ENCODE data around the gene NEO1. TPM values are rescaled to one million over a fixed set of nuclear protein-coding genes. Genes with fewer than 3 reads are reported as not detected.

The NEO1 gene
- total RNA-seq, 1 donor from 2014 or later = 2.3 TPM

- CTCF ChIA-PET = no interaction called here
- DNase-seq (no peak), ATAC-seq (ENCODE audit: low read depth) (no peak)
- Mint-ChIP-seq H3K4me1 (no peaks in the 10 kb centered on the region), H3K9me3 (no peaks in the 10 kb centered on the region), H3K27ac (no peak overlapping the region), H3K36me3 (ENCODE audit: low read depth) (no peaks in the 10 kb centered on the region), H3K4me3 (no peak overlapping the region), H3K27me3 (peaks cover 20% of the 10 kb centered on the region)
- intact Hi-C loops (cut with micrococcal nuclease) = no loop called here
- no peak for TF ChIP-seq CTCF (IDR thresholded peaks at IDR 0.05)
- POLR2A ChIA-PET = no interaction called here
These were observed 34.3 kb upstream of the NEO1 start for GRCh38 chr15:73017987-73018386.

GRCh38 chr15:73019154-73019553, 33.1 kb upstream of the NEO1 start:
- no peak for ATAC-seq (ENCODE audit: low read depth)
- Mint-ChIP-seq H3K4me1 (no peaks in the 10 kb centered on the region), H3K36me3 (ENCODE audit: low read depth) (no peaks in the 10 kb centered on the region), H3K27ac (no peak overlapping the region), H3K4me3 (no peak overlapping the region), H3K27me3 (peaks cover 20% of the 10 kb centered on the region), H3K9me3 (no peaks in the 10 kb centered on the region)
- no peak for DNase-seq
- no peak for TF ChIP-seq CTCF (IDR thresholded peaks at IDR 0.05)
- POLR2A ChIA-PET = no interaction called here
- intact Hi-C loops (cut with micrococcal nuclease) = no loop called here
- CTCF ChIA-PET = no interaction called here

GRCh38 chr15:73019601-73020146, 32.6 kb upstream of the NEO1 start:
- ATAC-seq (ENCODE audit: low read depth) = no peak
- ChIA-PET POLR2A (no interaction called here), CTCF (no interaction called here)
- Mint-ChIP-seq H3K36me3 (ENCODE audit: low read depth) (no peaks in the 10 kb centered on the region), H3K27me3 (peaks cover 20% of the 10 kb centered on the region), H3K27ac (no peak overlapping the region), H3K4me3 (no peak overlapping the region), H3K4me1 (no peaks in the 10 kb centered on the region), H3K9me3 (no peaks in the 10 kb centered on the region)
- intact Hi-C loops (cut with micrococcal nuclease) = no loop called here
- DNase-seq = no peak
- TF ChIP-seq CTCF (IDR thresholded peaks at IDR 0.05) = no peak

- no peaks in the 10 kb centered on the region for H3K9me3 Mint-ChIP-seq
These were observed 31.1 kb upstream of the NEO1 start for GRCh38 chr15:73021139-73021621.

GRCh38 chr15:73022161-73022560, 30.1 kb upstream of the NEO1 start:
- Mint-ChIP-seq H3K27ac (no peak overlapping the region), H3K4me1 (no peaks in the 10 kb centered on the region), H3K9me3 (no peaks in the 10 kb centered on the region), H3K36me3 (ENCODE audit: low read depth) (no peaks in the 10 kb centered on the region), H3K27me3 (peaks cover 23% of the 10 kb centered on the region), H3K4me3 (no peak overlapping the region)
- ATAC-seq (ENCODE audit: low read depth) (no peak), DNase-seq (no peak)
- ChIA-PET POLR2A (no interaction called here), CTCF (no interaction called here)
- intact Hi-C loops (cut with micrococcal nuclease) = no loop called here
- TF ChIP-seq CTCF (IDR thresholded peaks at IDR 0.05) = no peak

More at GRCh38 chr15:73021139-73021621, 31.1 kb upstream of the NEO1 start:
- H3K27ac Mint-ChIP-seq = no peak overlapping the region
- H3K36me3 Mint-ChIP-seq (ENCODE audit: low read depth) = no peaks in the 10 kb centered on the region
- ATAC-seq (ENCODE audit: low read depth) = no peak
- no peak for TF ChIP-seq CTCF (IDR thresholded peaks at IDR 0.05)
- H3K4me3 Mint-ChIP-seq = no peak overlapping the region
- POLR2A ChIA-PET = no interaction called here
- H3K4me1 Mint-ChIP-seq = no peaks in the 10 kb centered on the region
- CTCF ChIA-PET = no interaction called here
- no peak for DNase-seq
- peaks cover 23% of the 10 kb centered on the region for H3K27me3 Mint-ChIP-seq
- intact Hi-C loops (cut with micrococcal nuclease) = no loop called here

Measured in activated B cell treated with CpG ODN at 0.5 μM for 24 hours (primary cell).